Lung (tissue), 16 donors: ENCODE measurements around the gene LZTS2. TPM values are rescaled to one million over a fixed set of nuclear protein-coding genes. Genes with fewer than 3 reads are reported as not detected.

Experiments used
- ATAC-seq: fragments of 200-7000 bp; cut with Tn5 transposase; one replicate; pipeline ENCODE4 v1.9.1; 2020; ENCODE audit warnings: moderate number of reproducible peaks; ENCODE audit not compliant: insufficient read depth, low FRiP score
- DNase-seq, 3 donors: peaks; one replicate each; pipeline ENCODE4 v3.0.0-alpha.2; 2013 to 2017
- H3K27ac ChIP-seq, 2 donors: one replicate each; pipeline ENCODE4 v1.5.1; 2013; ENCODE audit warnings: mild to moderate bottlenecking in 2 of 2, moderate library complexity in 2 of 2, control low read depth in 1 of 2, inconsistent platforms in 1 of 2, low read depth in 1 of 2, low read length in 1 of 2
- H3K27me3 ChIP-seq, 3 donors: one replicate each; pipeline ENCODE4 v1.5.1; 2013; ENCODE audit warnings: low read length in 2 of 3; ENCODE audit not compliant: control insufficient read depth in 3 of 3, insufficient read depth in 3 of 3
- H3K36me3 ChIP-seq, 4 donors: one replicate each; pipeline ENCODE4 v1.5.1; 2013; ENCODE audit warnings: low read length in 4 of 4, mild to moderate bottlenecking in 1 of 4, moderate library complexity in 1 of 4; ENCODE audit not compliant: control insufficient read depth in 4 of 4, insufficient read depth in 4 of 4
- H3K4me1 ChIP-seq, 5 donors: one replicate each; pipeline ENCODE4 v1.5.1; 2013; ENCODE audit warnings: low read length in 5 of 5, mild to moderate bottlenecking in 2 of 5, moderate library complexity in 1 of 5; ENCODE audit not compliant: control insufficient read depth in 5 of 5, insufficient read depth in 5 of 5
- H3K4me3 ChIP-seq: one replicate; pipeline ENCODE4 v1.5.1; 2013; ENCODE audit warnings: mild to moderate bottlenecking, control low read depth, moderate library complexity
- H3K9ac ChIP-seq, 2 donors: one replicate each; pipeline ENCODE4 v1.5.1; 2013; ENCODE audit warnings: low read length in 2 of 2, control low read depth in 1 of 2; ENCODE audit not compliant: insufficient read depth in 1 of 2
- H3K9me3 ChIP-seq, 4 donors: one replicate each; pipeline ENCODE4 v1.5.1; 2013; ENCODE audit warnings: low read length in 3 of 4, mild to moderate bottlenecking in 1 of 4, moderate library complexity in 1 of 4; ENCODE audit not compliant: control insufficient read depth in 4 of 4, insufficient read depth in 3 of 4
- CTCF ChIP-seq: IDR thresholded peaks from 2 replicates; pipeline ENCODE4 v1.5.1; 2012; ENCODE audit warnings: mild to moderate bottlenecking; ENCODE audit errors: control extremely low read depth, extremely low read depth
- WGBS, 2 donors: extraction: QIAGEN DNeasy Blood & Tissue Kit; methylation state at CpG; one replicate each; pipeline ENCODE4 v1.1.7; 2013; 5-methylcytosine and 5-hydroxymethylcytosine counted together
- long read RNA-seq, 5 donors: transcript quantifications; one replicate each; lab custom pipeline, GENCODE V29; 2026
- polyA plus RNA-seq, 2 donors: library from polyadenylated mRNA; stranded (reverse); fragments of 200-250 nt; gene quantifications; one replicate each; pipeline ENCODE4 v1.2.1, GENCODE V29; 2013
- total RNA-seq, 2 donors: library from RNA; depleted of rRNA in 1 of 2; stranded (reverse); fragments of >200 nt in 1 of 2; gene quantifications; one replicate each; pipeline ENCODE4 v1.2.1, GENCODE V29; 2014 to 2021
- donor health status: control.
- donor health status: control.
- donor health status: Bipolar disorder and iron deficiency.
- donor health status: healthy.
- donor health status: DM: yes; HTN: yes; CAD: no.

LZTS2 gene
- 10 to 100 TPM; 53.2 to 58.0 TPM for total RNA-seq
- polyA plus RNA-seq: 10 to 100 TPM; 44.5 to 76.8 TPM
- long read RNA-seq, donor 1, full-length matches to known transcripts: 11 of 28 reads
- long read RNA-seq, donor 1, partial matches to known transcripts: 17 of 28 reads
- long read RNA-seq, donor 1, other reads (novel, unspliced or antisense): 0 of 28 reads
- long read RNA-seq, donor 2, partial matches to known transcripts: 6 of 10 reads
- long read RNA-seq, donor 2, other reads (novel, unspliced or antisense): 0 of 10 reads
- long read RNA-seq, donor 3, full-length matches to known transcripts: 3 of 3 reads
- long read RNA-seq, donor 3, partial matches to known transcripts: 0 of 3 reads
- long read RNA-seq, donor 3, other reads (novel, unspliced or antisense): 0 of 3 reads
- long read RNA-seq, donor 4, full-length matches to known transcripts: 12 of 23 reads
- long read RNA-seq, donor 4, partial matches to known transcripts: 11 of 23 reads
- long read RNA-seq, donor 4, other reads (novel, unspliced or antisense): 0 of 23 reads
- long read RNA-seq, donor 5, full-length matches to known transcripts: 13 of 44 reads
- long read RNA-seq, donor 5, partial matches to known transcripts: 20 of 44 reads
- long read RNA-seq, donor 5, other reads (novel, unspliced or antisense): 11 of 44 reads

- H3K27ac ChIP-seq: peak within 1 kb of the TSS; percentile 99 to 100
- peaks cover 0 to 27% (median 14%) of the 10 kb centered on the region in 4 donors for H3K36me3 ChIP-seq
- no peak for DNase-seq
- peak within 1 kb of the TSS; percentile 69 for H3K4me3 ChIP-seq
- 1 to 2% methylated on average over 23 to 44 of the region's 44 CpGs for WGBS, 2 donors
- H3K4me1 ChIP-seq: peaks cover 6 to 57% (median 26%) of the 10 kb centered on the region in 5 donors
- H3K9ac ChIP-seq: peak within 1 kb of the TSS; percentile 91 to 93
- no peak for ATAC-seq
- H3K9me3 ChIP-seq: no peaks in the 10 kb centered on the region
- no peak for TF ChIP-seq CTCF
- H3K27me3 ChIP-seq: no peaks in the 10 kb centered on the region
These were observed at the start of gene LZTS2 for GRCh38 chr10:100999742-101000126. TSS of gene LZTS2 (plus strand) at chr10:100999808. CDS start at chr10:101002539, 2,731 bp downstream.

GRCh38 chr10:100960251-100960650 lies 39.4 kb upstream of the LZTS2 start:
- no peak for ATAC-seq
- H3K36me3 ChIP-seq: peaks cover 9 to 66% (median 37%) of the 10 kb centered on the region in 4 donors

GRCh38 chr10:100962351-100963080 lies 37.1 kb upstream of the LZTS2 start:
- H3K4me3 ChIP-seq: no peak overlapping the region
- peak in 2 of 3 donors; percentile 15 to 60 for DNase-seq
- 67 to 87% methylated on average over 4 of the region's 4 CpGs for WGBS, 2 donors
- no peak overlapping the region for H3K9ac ChIP-seq
- TF ChIP-seq CTCF: no peak
- ATAC-seq: no peak
- peaks cover 10 to 67% (median 31%) of the 10 kb centered on the region in 4 donors for H3K36me3 ChIP-seq
- H3K4me1 ChIP-seq: peaks cover 0 to 5% (median 0%) of the 10 kb centered on the region in 5 donors
- no peak overlapping the region for H3K27ac ChIP-seq
- H3K9me3 ChIP-seq: no peaks in the 10 kb centered on the region
- no peaks in the 10 kb centered on the region for H3K27me3 ChIP-seq

More at GRCh38 chr10:100960251-100960650, 39.4 kb upstream of the LZTS2 start:
- Histone ChIP-seq H3K9ac (no peak overlapping the region), H3K27me3 (no peaks in the 10 kb centered on the region), H3K4me1 (peaks cover 0 to 5% (median 0%) of the 10 kb centered on the region in 5 donors), H3K9me3 (no peaks in the 10 kb centered on the region), H3K27ac (no peak overlapping the region), H3K4me3 (no peak overlapping the region)
- DNase-seq: no peak
- TF ChIP-seq CTCF: no peak
